ENCODE measurements around the gene GAGE1.

Gene GAGE1

GRCh38 chrX:49627086-49627777, 28.4 kb downstream of the GAGE1 start:
- TF ChIP-seq CTCF (IDR thresholded peaks at IDR 0.05; ENCODE audit: borderline replicate concordance, insufficient read depth, low read depth, low read length) = peak; percentile 31; the same call in 1 of the 2 replicates
- H3K4me3 ChIP-seq (ENCODE audit: low read depth, low read length) = no peak overlapping the region

DNA sequence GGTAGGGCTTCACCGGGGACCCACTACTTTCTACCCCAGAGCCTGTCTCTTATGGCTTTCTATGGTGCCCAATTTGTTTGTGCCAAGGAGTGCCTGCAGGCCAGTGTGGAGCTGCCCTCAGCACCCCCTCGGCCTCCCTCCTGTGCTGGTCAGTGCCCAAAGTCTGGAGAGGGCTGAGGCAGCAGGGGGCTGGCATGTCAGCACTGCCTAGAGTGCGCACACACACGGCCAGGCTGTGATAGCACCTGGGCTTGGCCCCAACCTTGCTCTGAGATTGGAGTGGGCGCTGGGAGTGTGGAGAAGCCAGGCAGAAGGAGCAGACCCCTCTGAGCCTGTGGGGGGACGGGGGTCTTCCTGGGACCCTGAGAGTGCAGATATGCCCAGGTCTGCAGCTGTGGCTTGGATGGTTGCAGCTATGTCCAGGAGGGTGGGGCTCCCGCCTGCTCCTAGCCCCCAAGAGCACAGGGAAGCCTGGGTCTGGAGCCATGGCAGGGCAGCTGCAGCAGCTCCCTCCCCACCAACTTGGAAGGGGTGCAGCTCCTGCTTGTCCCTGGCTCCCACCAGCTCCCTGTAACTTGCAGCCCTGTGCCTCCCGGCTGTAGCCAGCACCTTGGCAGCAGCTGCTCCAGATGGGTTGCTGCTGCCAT, 46.3 kb downstream of the GAGE1 start:
- no peak overlapping the region for H3K4me3 ChIP-seq (ENCODE audit: low read depth, low read length)
- TF ChIP-seq CTCF (IDR thresholded peaks at IDR 0.05; ENCODE audit: borderline replicate concordance, insufficient read depth, low read depth, low read length) = no peak

GRCh38 chrX:49656533-49656932, 57.7 kb downstream of the GAGE1 start:
- no peak for TF ChIP-seq CTCF (IDR thresholded peaks at IDR 0.05; ENCODE audit: borderline replicate concordance, insufficient read depth, low read depth, low read length)
- no peak overlapping the region for H3K4me3 ChIP-seq (ENCODE audit: low read depth, low read length)

Measured in GM12875 (cell line).